ENCODE results near the gene PAPOLB.

- TF ChIP-seq POLR2A (IDR thresholded peaks at IDR 0.05) (no peak), CTCF (IDR thresholded peaks at IDR 0.05 in 4 of 5, conservative IDR thresholded peaks at IDR 0.05 in 1 of 5) (no peak)
Observed at GRCh38 chr7:4904346-4904745, 42.5 kb upstream of the PAPOLB start.
